22Rv1 (cell line): ENCODE data around the gene TLR3.

Experiments used
- ZFX ChIP-seq: fragments of 450-650 bp; IDR thresholded peaks from 2 replicates; pipeline ENCODE4 v1.6.1; 2017; ENCODE audit warnings: antibody characterized with exemption, borderline replicate concordance
- TF ChIP-seq, protein P1 (sequence below): fragments of 450-650 bp; IDR thresholded peaks from 2 replicates; pipeline ENCODE4 v1.5.1; 2017; ENCODE audit warnings: mild to moderate bottlenecking

DNA sequence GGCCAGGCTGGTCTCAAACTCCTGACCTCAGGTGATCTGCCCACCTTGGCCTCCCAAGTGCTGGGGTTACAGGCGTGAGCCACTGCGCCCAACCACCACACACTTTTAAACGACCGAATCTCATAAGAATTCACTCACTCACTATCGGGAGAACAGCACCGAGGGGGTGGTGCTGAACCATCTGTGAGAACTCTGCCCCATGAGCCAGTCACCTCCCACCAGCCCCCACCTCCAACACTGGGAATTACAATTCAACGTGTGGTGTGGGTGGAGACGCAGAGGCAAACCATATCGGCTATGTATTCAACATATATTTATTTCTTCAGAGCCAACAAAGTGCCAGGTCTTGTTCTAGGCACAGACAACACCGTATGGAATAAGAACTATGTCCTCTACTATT is 3.6 kb downstream of the TLR3 start:
- TF ChIP-seq, protein P1, sequence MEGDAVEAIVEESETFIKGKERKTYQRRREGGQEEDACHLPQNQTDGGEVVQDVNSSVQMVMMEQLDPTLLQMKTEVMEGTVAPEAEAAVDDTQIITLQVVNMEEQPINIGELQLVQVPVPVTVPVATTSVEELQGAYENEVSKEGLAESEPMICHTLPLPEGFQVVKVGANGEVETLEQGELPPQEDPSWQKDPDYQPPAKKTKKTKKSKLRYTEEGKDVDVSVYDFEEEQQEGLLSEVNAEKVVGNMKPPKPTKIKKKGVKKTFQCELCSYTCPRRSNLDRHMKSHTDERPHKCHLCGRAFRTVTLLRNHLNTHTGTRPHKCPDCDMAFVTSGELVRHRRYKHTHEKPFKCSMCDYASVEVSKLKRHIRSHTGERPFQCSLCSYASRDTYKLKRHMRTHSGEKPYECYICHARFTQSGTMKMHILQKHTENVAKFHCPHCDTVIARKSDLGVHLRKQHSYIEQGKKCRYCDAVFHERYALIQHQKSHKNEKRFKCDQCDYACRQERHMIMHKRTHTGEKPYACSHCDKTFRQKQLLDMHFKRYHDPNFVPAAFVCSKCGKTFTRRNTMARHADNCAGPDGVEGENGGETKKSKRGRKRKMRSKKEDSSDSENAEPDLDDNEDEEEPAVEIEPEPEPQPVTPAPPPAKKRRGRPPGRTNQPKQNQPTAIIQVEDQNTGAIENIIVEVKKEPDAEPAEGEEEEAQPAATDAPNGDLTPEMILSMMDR, result no peak
- TF ChIP-seq ZFX, result no peak
